Muscle of arm (tissue), 12 donors: ENCODE data around the gene ATAD3B. TPM values are rescaled to one million over a fixed set of nuclear protein-coding genes. Genes with fewer than 3 reads are reported as not detected.
A peak's percentile ranks its signal among the peaks of the same experiment; 100 is the strongest.
"Not testable (repeated sequence)": the region's sequence is repeated elsewhere in the genome, so short reads cannot be mapped to it uniquely, and the experiment has no call there.

ENCODE experiments used
- DNase-seq: peaks from one replicate; pipeline ENCODE4 v3.0.0-alpha.2; 2013
- polyA plus RNA-seq, 12 donors: library from polyadenylated mRNA; unstranded; fragments of 120-200 nt; gene quantifications; one replicate each; pipeline ENCODE4 v1.2.1, GENCODE V29; 2013; ENCODE audit not compliant: insufficient read length in 12 of 12

Gene ATAD3B
- polyA plus RNA-seq, 12 donors = 5.7 to 50.0 (median 10.4) TPM; not detected in 1

- DNase-seq = no peak
Measured at GRCh38 chr1:1531947-1532346, 60.4 kb downstream of the ATAD3B start.

- DNase-seq = not testable (repeated sequence)
Measured at GRCh38 chr1:1533176-1533893, 61.8 kb downstream of the ATAD3B start.

GRCh38 chr1:1533894-1534291 is 62.3 kb downstream of the ATAD3B start:
- not testable (repeated sequence) for DNase-seq

GRCh38 chr1:1534401-1535154 is 63.0 kb downstream of the ATAD3B start:
- no peak for DNase-seq

- DNase-seq = no peak
Measured at GRCh38 chr1:1535201-1536018, 63.8 kb downstream of the ATAD3B start.

GRCh38 chr1:1536019-1536937 is 64.7 kb downstream of the ATAD3B start:
- DNase-seq = no peak

- DNase-seq = no peak
Measured at GRCh38 chr1:1536938-1537546, 65.5 kb downstream of the ATAD3B start.

GRCh38 chr1:1537626-1538250 is 66.2 kb downstream of the ATAD3B start:
- no peak for DNase-seq

- DNase-seq = no peak
Measured at GRCh38 chr1:1538334-1538733, 66.8 kb downstream of the ATAD3B start.

GRCh38 chr1:1538989-1539309 is 67.4 kb downstream of the ATAD3B start:
- no peak for DNase-seq

- DNase-seq = no peak
Measured at GRCh38 chr1:1539310-1540089, 67.9 kb downstream of the ATAD3B start.

GRCh38 chr1:1540090-1540817 is 68.7 kb downstream of the ATAD3B start, which contains the start of gene TMEM240:
Gene TMEM240 (minus strand): TSS chr1:1540624. CDS start chr1:1540346, 278 bp downstream.
- DNase-seq = peak; percentile 70

- DNase-seq = no peak
Measured at GRCh38 chr1:1540818-1541628, 69.5 kb downstream of the ATAD3B start.

- DNase-seq = no peak
Measured at GRCh38 chr1:1541956-1542765, 70.6 kb downstream of the ATAD3B start.

- no peak for DNase-seq
Measured at GRCh38 chr1:1542766-1543705, 71.5 kb downstream of the ATAD3B start.

GRCh38 chr1:1543706-1544099 is 72.1 kb downstream of the ATAD3B start:
- DNase-seq = no peak
